Astrocyte of the spinal cord (primary cell): ENCODE results near the gene CCM2L.

Experiments
- DNase-seq: peaks from one replicate; pipeline ENCODE4 v3.0.0; 2011; ENCODE audit warnings: low read depth, low spot score
- H3K4me3 ChIP-seq: 2 replicates; pipeline ENCODE4 v1.5.1; 2011; ENCODE audit warnings: low read depth, mild to moderate bottlenecking, low read length, moderate library complexity
- CTCF ChIP-seq: IDR thresholded peaks from 2 replicates; pipeline ENCODE4 v1.5.1; 2012; ENCODE audit warnings: low read depth, mild to moderate bottlenecking, low read length, inconsistent platforms
- in situ Hi-C: cut with HindIII; loops from 2 replicates; pipeline ENCODE4 v1.10.0; 2017; ENCODE audit warnings: low sequenced_read_pairs

CCM2L gene

GRCh38 chr20:31990641-31991338, 19.4 kb upstream of the CCM2L start:
- H3K4me3 ChIP-seq, result no peak overlapping the region
- DNase-seq, result no peak
- in situ Hi-C loops, result no loop called here
- TF ChIP-seq CTCF, result no peak

- in situ Hi-C loops, result no loop called here
- no peak for TF ChIP-seq CTCF
- no peak for DNase-seq
- no peak overlapping the region for H3K4me3 ChIP-seq
These were observed 18.9 kb upstream of the CCM2L start for GRCh38 chr20:31991339-31991705.

- DNase-seq, result no peak
- H3K4me3 ChIP-seq, result no peak overlapping the region
- TF ChIP-seq CTCF, result no peak
- in situ Hi-C loops, result no loop called here
These were observed 18.2 kb upstream of the CCM2L start for GRCh38 chr20:31992086-31992485.

GRCh38 chr20:31996996-31997395, 13.2 kb upstream of the CCM2L start:
- no peak overlapping the region for H3K4me3 ChIP-seq
- TF ChIP-seq CTCF, result no peak
- no peak for DNase-seq
- in situ Hi-C loops, result no loop called here

- in situ Hi-C loops, result no loop called here
- no peak for DNase-seq
- no peak for TF ChIP-seq CTCF
- no peak overlapping the region for H3K4me3 ChIP-seq
These were observed 12.0 kb upstream of the CCM2L start for GRCh38 chr20:31998246-31998645.

- no peak for DNase-seq
- in situ Hi-C loops, result no loop called here
- no peak for TF ChIP-seq CTCF
- no peak overlapping the region for H3K4me3 ChIP-seq
These were observed 6.9 kb upstream of the CCM2L start for GRCh38 chr20:32003325-32003724.

- in situ Hi-C loops, result no loop called here
- no peak for DNase-seq
- no peak overlapping the region for H3K4me3 ChIP-seq
- TF ChIP-seq CTCF, result no peak
These were observed 5.3 kb upstream of the CCM2L start for GRCh38 chr20:32004963-32005362.
